Caco-2 (cell line): ENCODE data around the gene B3GNT5. TPM values are rescaled to one million over a fixed set of nuclear protein-coding genes. Genes with fewer than 3 reads are reported as not detected.

Experiments used
- BruUV-seq: library from RNA; stranded (reverse); fragments of 400-500 nt; replicated peaks from 2 replicates; lab custom pipeline; 2021; lab: Mats Ljungman, UMichigan
- CTCF ChIA-PET: fragments of 300-600 bp; sonication (Branson Sonifier 250); formaldehyde crosslinking; loops from one replicate; lab custom pipeline; 2022; ENCODE audit warnings: antibody characterized with exemption; lab: Charles Lee
- POLR2A ChIA-PET: fragments of 300-600 bp; sonication (Branson Sonifier 250); formaldehyde crosslinking; loops from one replicate; lab custom pipeline; 2022; ENCODE audit warnings: antibody characterized with exemption; lab: Charles Lee
- DNase-seq, 2 experiments: peaks; one replicate each; pipeline versions ENCODE4 v3.0.0 to v3.0.0-alpha.2; 2020 to 2022
- H3K27me3 ChIP-seq: replicated peaks from 2 replicates; pipeline ENCODE4 v1.6.0; 2011; ENCODE audit warnings: low read length; ENCODE audit not compliant: control insufficient read depth, insufficient read depth
- H3K36me3 ChIP-seq: 2 replicates; pipeline ENCODE4 v1.5.1; 2011; ENCODE audit warnings: low read length; ENCODE audit not compliant: control insufficient read depth, insufficient read depth
- H3K4me1 ChIP-seq: fragments of 250-450 bp; sonication (Bioruptor Pico); 2 replicates; pipeline ENCODE4 v1.5.1; 2020; ENCODE audit warnings: mild to moderate bottlenecking
- H3K4me3 ChIP-seq: 2 replicates; pipeline ENCODE4 v1.5.1; 2011; ENCODE audit warnings: low read depth, mild to moderate bottlenecking, control low read depth, low read length
- H3K9me3 ChIP-seq: fragments of 250-450 bp; sonication (Bioruptor Pico); 2 replicates; pipeline ENCODE4 v1.5.1; 2020; ENCODE audit warnings: mild to moderate bottlenecking, moderate library complexity
- H3K27ac Mint-ChIP-seq: one replicate; pipeline ENCODE4 v1.8.0; 2022; ENCODE audit warnings: mixed read lengths; ENCODE audit not compliant: unreplicated experiment
- H3K27me3 Mint-ChIP-seq: one replicate; pipeline ENCODE4 v1.8.0; 2022; ENCODE audit warnings: mixed read lengths; ENCODE audit not compliant: insufficient read depth, unreplicated experiment
- H3K36me3 Mint-ChIP-seq: one replicate; pipeline ENCODE4 v1.8.0; 2022; ENCODE audit warnings: mild to moderate bottlenecking, mixed read lengths; ENCODE audit not compliant: insufficient read depth, unreplicated experiment
- H3K4me1 Mint-ChIP-seq: one replicate; pipeline ENCODE4 v1.8.0; 2022; ENCODE audit warnings: low read depth, mixed read lengths; ENCODE audit not compliant: unreplicated experiment
- H3K4me3 Mint-ChIP-seq: one replicate; pipeline ENCODE4 v1.8.0; 2022; ENCODE audit warnings: mild to moderate bottlenecking, moderate library complexity, mixed read lengths; ENCODE audit not compliant: unreplicated experiment
- H3K9me3 Mint-ChIP-seq: one replicate; pipeline ENCODE4 v1.8.0; 2022; ENCODE audit warnings: mixed read lengths; ENCODE audit not compliant: unreplicated experiment
- intact Hi-C: fragments of 100-400 bp; cut with micrococcal nuclease; formaldehyde crosslinking; loops from one replicate; pipeline ENCODE4 v1.10.0; 2022; ENCODE audit not compliant: unreplicated experiment
- total RNA-seq: library from RNA; stranded (reverse); gene quantifications from 2 replicates; pipeline ENCODE4 v1.2.3, GENCODE V29; 2022
- TF ChIP-seq, protein P1 (sequence below), 2 experiments: fragments of 200-600 bp in 1 of 2; IDR thresholded peaks; 1 replicate in 1 of 2; 2 replicates in 1 of 2; pipeline versions ENCODE4 v1.5.1 to v1.8.0; 2011 to 2022; ENCODE audit warnings: antibody characterized with exemption in 1 of 2, control low read depth in 1 of 2, inconsistent platforms in 1 of 2, low read depth in 1 of 2, low read length in 1 of 2, mild to moderate bottlenecking in 1 of 2, moderate library complexity in 1 of 2; ENCODE audit not compliant: insufficient read depth in 1 of 2, severe bottlenecking in 1 of 2, unreplicated experiment in 1 of 2

The B3GNT5 gene
- total RNA-seq, 1 experiment from 2014 or later: 9.4 TPM

DNA sequence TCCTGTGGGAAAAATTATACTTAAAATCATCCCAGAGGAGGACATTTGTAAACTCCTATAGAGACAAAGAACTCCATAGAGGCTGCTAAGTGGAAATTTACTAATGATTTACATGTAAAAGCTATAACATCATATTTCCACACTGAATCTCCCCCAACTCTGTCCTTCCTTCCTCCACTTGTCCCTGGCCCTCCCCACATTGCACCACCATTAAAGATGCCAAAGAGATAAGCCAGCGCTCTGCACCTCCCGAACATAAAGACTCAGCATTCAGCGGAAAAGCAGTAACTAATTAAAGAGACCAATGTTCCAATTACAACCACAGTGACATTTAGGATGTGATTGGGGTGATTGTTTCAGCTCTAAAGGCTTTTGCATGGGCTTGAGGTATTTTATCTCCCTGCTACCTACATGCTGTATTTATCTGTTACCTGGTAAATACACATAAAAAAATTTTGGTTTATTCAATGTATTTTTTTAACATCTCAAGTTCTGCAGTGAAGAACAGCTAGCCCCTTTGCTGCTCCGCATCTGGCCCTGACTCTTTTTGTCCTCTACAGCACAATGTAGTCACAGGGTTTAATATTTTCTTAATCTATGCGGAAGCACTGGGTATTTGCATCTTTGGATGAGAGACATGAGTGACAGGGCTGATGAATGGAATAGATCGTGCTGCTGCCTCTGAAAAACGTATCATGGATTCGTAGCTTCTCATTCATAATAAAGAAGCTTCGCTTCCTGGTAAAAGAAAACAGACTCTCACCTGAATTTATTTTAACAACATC is 35.3 kb upstream of the B3GNT5 start:
- H3K4me1 ChIP-seq: peaks cover 9% of the 10 kb centered on the region
- CTCF ChIA-PET: no interaction called here
- no peaks in the 10 kb centered on the region for H3K27me3 ChIP-seq
- DNase-seq: no peak
- H3K27ac Mint-ChIP-seq: no peak overlapping the region
- TF ChIP-seq, protein P1, sequence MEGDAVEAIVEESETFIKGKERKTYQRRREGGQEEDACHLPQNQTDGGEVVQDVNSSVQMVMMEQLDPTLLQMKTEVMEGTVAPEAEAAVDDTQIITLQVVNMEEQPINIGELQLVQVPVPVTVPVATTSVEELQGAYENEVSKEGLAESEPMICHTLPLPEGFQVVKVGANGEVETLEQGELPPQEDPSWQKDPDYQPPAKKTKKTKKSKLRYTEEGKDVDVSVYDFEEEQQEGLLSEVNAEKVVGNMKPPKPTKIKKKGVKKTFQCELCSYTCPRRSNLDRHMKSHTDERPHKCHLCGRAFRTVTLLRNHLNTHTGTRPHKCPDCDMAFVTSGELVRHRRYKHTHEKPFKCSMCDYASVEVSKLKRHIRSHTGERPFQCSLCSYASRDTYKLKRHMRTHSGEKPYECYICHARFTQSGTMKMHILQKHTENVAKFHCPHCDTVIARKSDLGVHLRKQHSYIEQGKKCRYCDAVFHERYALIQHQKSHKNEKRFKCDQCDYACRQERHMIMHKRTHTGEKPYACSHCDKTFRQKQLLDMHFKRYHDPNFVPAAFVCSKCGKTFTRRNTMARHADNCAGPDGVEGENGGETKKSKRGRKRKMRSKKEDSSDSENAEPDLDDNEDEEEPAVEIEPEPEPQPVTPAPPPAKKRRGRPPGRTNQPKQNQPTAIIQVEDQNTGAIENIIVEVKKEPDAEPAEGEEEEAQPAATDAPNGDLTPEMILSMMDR (IDR thresholded peaks at IDR 0.05; ENCODE audit: insufficient read depth in 1 of 2, low read depth in 1 of 2, low read length in 1 of 2, severe bottlenecking in 1 of 2, unreplicated experiment in 1 of 2): no peak
- peaks cover 6% of the 10 kb centered on the region for H3K36me3 Mint-ChIP-seq
- intact Hi-C loops: no loop called here
- H3K4me1 Mint-ChIP-seq: no peaks in the 10 kb centered on the region
- H3K4me3 Mint-ChIP-seq: no peak overlapping the region
- H3K4me3 ChIP-seq: no peak overlapping the region
- no TSS peak for BruUV-seq
- H3K36me3 ChIP-seq: no peaks in the 10 kb centered on the region
- no peaks in the 10 kb centered on the region for H3K9me3 ChIP-seq
- H3K27me3 Mint-ChIP-seq: no peaks in the 10 kb centered on the region
- H3K9me3 Mint-ChIP-seq: no peaks in the 10 kb centered on the region
- POLR2A ChIA-PET: no interaction called here

DNA sequence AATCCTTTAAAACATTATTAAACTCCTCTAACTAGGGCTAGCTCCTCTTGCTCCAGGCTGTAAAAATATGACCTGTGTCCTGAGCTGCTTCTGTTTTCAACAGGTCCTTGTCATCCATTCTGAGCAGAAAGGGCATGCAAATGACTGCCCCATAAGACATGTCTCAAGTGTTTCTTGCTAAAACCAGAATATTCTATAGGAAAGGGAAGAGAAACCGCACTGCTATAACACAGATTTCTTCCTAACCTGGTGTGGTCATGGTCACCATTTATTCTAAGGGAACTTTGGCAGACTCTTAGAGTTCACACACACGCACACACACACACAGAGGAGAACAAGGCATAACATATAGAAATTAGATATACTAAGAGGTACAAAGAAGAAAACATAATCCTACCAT is 34.2 kb upstream of the B3GNT5 start:
- no peak for DNase-seq
- no peak overlapping the region for H3K27ac Mint-ChIP-seq
- no peaks in the 10 kb centered on the region for H3K9me3 ChIP-seq
- no peaks in the 10 kb centered on the region for H3K36me3 ChIP-seq
- CTCF ChIA-PET: no interaction called here
- TF ChIP-seq, protein P1 (IDR thresholded peaks at IDR 0.05; ENCODE audit: insufficient read depth in 1 of 2, low read depth in 1 of 2, low read length in 1 of 2, severe bottlenecking in 1 of 2, unreplicated experiment in 1 of 2): no peak
- POLR2A ChIA-PET: no interaction called here
- no peak overlapping the region for H3K4me3 Mint-ChIP-seq
- H3K27me3 ChIP-seq: no peaks in the 10 kb centered on the region
- H3K36me3 Mint-ChIP-seq: peaks cover 6% of the 10 kb centered on the region
- no peak overlapping the region for H3K4me3 ChIP-seq
- peaks cover 12% of the 10 kb centered on the region for H3K4me1 ChIP-seq
- H3K4me1 Mint-ChIP-seq: no peaks in the 10 kb centered on the region
- H3K9me3 Mint-ChIP-seq: no peaks in the 10 kb centered on the region
- intact Hi-C loops: no loop called here
- no peaks in the 10 kb centered on the region for H3K27me3 Mint-ChIP-seq
- BruUV-seq: no TSS peak

DNA sequence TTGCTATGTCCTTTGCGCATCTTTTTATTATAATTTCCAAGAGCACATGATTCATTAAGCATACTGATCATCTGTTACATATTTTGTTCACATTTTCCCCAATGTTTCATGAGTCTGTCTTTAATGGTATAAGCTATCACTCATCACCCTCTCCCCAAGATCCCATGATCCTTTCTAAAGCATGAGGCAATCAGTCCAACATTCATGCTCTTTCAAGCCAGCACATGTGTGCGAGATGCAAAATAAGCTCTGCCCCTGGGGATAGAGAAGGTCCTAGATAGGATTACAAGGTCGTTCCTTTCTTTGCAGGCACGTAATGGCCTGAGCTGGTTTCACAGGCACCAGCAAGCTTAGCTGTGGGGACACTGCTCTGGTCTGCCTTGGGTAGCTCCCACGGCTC is 32.2 kb upstream of the B3GNT5 start:
- BruUV-seq: no TSS peak
- ChIA-PET POLR2A (no interaction called here), CTCF (interaction anchor here (0.9 to 1.1 kb wide), 2 partner anchors 9 to 32 kb away, joined by 3 to 4 read pairs; no protein-coding TSS in a partner anchor)
- TF ChIP-seq, protein P1 (IDR thresholded peaks at IDR 0.05; ENCODE audit: insufficient read depth in 1 of 2, low read depth in 1 of 2, low read length in 1 of 2, severe bottlenecking in 1 of 2, unreplicated experiment in 1 of 2): no peak
- no peaks in the 10 kb centered on the region for H3K27me3 ChIP-seq
- H3K36me3 Mint-ChIP-seq: peaks cover 6% of the 10 kb centered on the region
- no peaks in the 10 kb centered on the region for H3K4me1 Mint-ChIP-seq
- no peaks in the 10 kb centered on the region for H3K36me3 ChIP-seq
- intact Hi-C loops: no loop called here
- H3K4me1 ChIP-seq: peaks cover 11% of the 10 kb centered on the region
- H3K27me3 Mint-ChIP-seq: no peaks in the 10 kb centered on the region
- H3K27ac Mint-ChIP-seq: no peak overlapping the region
- DNase-seq: no peak
- no peaks in the 10 kb centered on the region for H3K9me3 ChIP-seq
- no peak overlapping the region for H3K4me3 ChIP-seq
- H3K9me3 Mint-ChIP-seq: no peaks in the 10 kb centered on the region
- H3K4me3 Mint-ChIP-seq: no peak overlapping the region
